Epithelial cell of esophagus (primary cell): ENCODE results near the gene CYSLTR2.

Experiments used
- DNase-seq: peaks from one replicate; pipeline ENCODE4 v3.0.0; 2010; ENCODE audit warnings: low read depth
- H3K4me3 ChIP-seq: 2 replicates; pipeline ENCODE4 v1.5.1; 2011; ENCODE audit warnings: mild to moderate bottlenecking, low read length, control low read depth
- CTCF ChIP-seq: IDR thresholded peaks from 2 replicates; pipeline ENCODE4 v1.5.1; 2011; ENCODE audit warnings: low read depth, mild to moderate bottlenecking, low read length, control low read depth, inconsistent platforms; ENCODE audit not compliant: insufficient read depth; ENCODE audit errors: missing control alignments

Gene CYSLTR2

GRCh38 chr13:48633700-48634099 lies 20.0 kb upstream of the CYSLTR2 start:
- H3K4me3 ChIP-seq: no peak overlapping the region
- no peak for DNase-seq
- TF ChIP-seq CTCF: no peak

- TF ChIP-seq CTCF: no peak
- DNase-seq: no peak
- no peak overlapping the region for H3K4me3 ChIP-seq
Measured at GRCh38 chr13:48634636-48635035, 19.1 kb upstream of the CYSLTR2 start.

GRCh38 chr13:48635478-48635877 lies 18.3 kb upstream of the CYSLTR2 start:
- no peak overlapping the region for H3K4me3 ChIP-seq
- no peak for TF ChIP-seq CTCF
- DNase-seq: no peak

GRCh38 chr13:48636550-48636949 lies 17.2 kb upstream of the CYSLTR2 start:
- H3K4me3 ChIP-seq: no peak overlapping the region
- no peak for TF ChIP-seq CTCF
- peak; percentile 11 for DNase-seq

- H3K4me3 ChIP-seq: no peak overlapping the region
- DNase-seq: no peak
- no peak for TF ChIP-seq CTCF
Measured at GRCh38 chr13:48637601-48638000, 16.1 kb upstream of the CYSLTR2 start.

- DNase-seq: no peak
- H3K4me3 ChIP-seq: no peak overlapping the region
- no peak for TF ChIP-seq CTCF
Measured at GRCh38 chr13:48640767-48641166, 13.0 kb upstream of the CYSLTR2 start.

- no peak for DNase-seq
- H3K4me3 ChIP-seq: no peak overlapping the region
- TF ChIP-seq CTCF: no peak
Measured at GRCh38 chr13:48641404-48641803, 12.3 kb upstream of the CYSLTR2 start.
